K562 (cell line): Measurements from ENCODE around the gene PPOX. TPM values are rescaled to one million over a fixed set of nuclear protein-coding genes. Genes with fewer than 3 reads are reported as not detected.
A peak's percentile ranks its signal among the peaks of the same experiment; 100 is the strongest.

Experiments
- CBX2 ChIP-seq: fragments of 200-600 bp; sonication (generic); IDR thresholded peaks from one replicate; pipeline ENCODE4 v1.6.1; 2012; ENCODE audit warnings: mild to moderate bottlenecking, low read length, inconsistent platforms; ENCODE audit not compliant: insufficient read depth, poor library complexity, severe bottlenecking
- COPS2 ChIP-seq: fragments of 450-650 bp; conservative IDR thresholded peaks from 2 replicates; pipeline ENCODE4 v1.6.1; 2016; ENCODE audit warnings: mild to moderate bottlenecking, moderate library complexity
- DACH1 ChIP-seq: fragments of 450-650 bp; IDR thresholded peaks from 2 replicates; pipeline ENCODE4 v1.6.1; 2018; ENCODE audit not compliant: partially characterized antibody
- EHMT2 ChIP-seq: fragments of 450-650 bp; IDR thresholded peaks from 2 replicates; pipeline ENCODE4 v1.6.1; 2018; ENCODE audit warnings: antibody characterized with exemption
- ELF4 ChIP-seq: fragments of 450-650 bp; formaldehyde crosslinking; IDR thresholded peaks from 2 replicates; pipeline ENCODE4 v1.4.0; 2022; ENCODE audit warnings: missing genetic modification characterization
- HNRNPK ChIP-seq: fragments of 200-400 bp; formaldehyde crosslinking; IDR thresholded peaks from one replicate; pipeline ENCODE4 v1.6.1; 2018; ENCODE audit warnings: mild to moderate bottlenecking, low read depth, low read length; ENCODE audit not compliant: poor library complexity, severe bottlenecking
- KDM5B ChIP-seq: fragments of 200-600 bp; sonication (generic); IDR thresholded peaks from 2 replicates; pipeline ENCODE4 v1.6.1; 2012; ENCODE audit warnings: low read depth, mild to moderate bottlenecking, moderate library complexity, low read length, control low read depth, inconsistent platforms; ENCODE audit not compliant: insufficient replicate concordance
- MCM3 ChIP-seq: fragments of 450-650 bp; IDR thresholded peaks from 2 replicates; pipeline ENCODE4 v1.6.1; 2016
- NFATC3 ChIP-seq: fragments of 450-650 bp; IDR thresholded peaks from 2 replicates; pipeline ENCODE4 v1.6.1; 2017; ENCODE audit warnings: mild to moderate bottlenecking
- PHF21A ChIP-seq: fragments of 450-650 bp; IDR thresholded peaks from 2 replicates; pipeline ENCODE4 v1.6.1; 2017; ENCODE audit warnings: low read depth, borderline replicate concordance
- PML ChIP-seq: IDR thresholded peaks from 2 replicates; pipeline ENCODE4 v1.6.1; 2012; ENCODE audit warnings: low read length, inconsistent platforms
- PRMT5 ChIP-seq: sonication (generic); formaldehyde crosslinking; IDR thresholded peaks from 2 replicates; pipeline ENCODE4 v1.5.0; 2020; ENCODE audit warnings: missing genetic modification reagents
- SIN3B ChIP-seq: fragments of 450-650 bp; IDR thresholded peaks from 2 replicates; pipeline ENCODE4 v1.6.1; 2017; ENCODE audit warnings: low read depth, mild to moderate bottlenecking, moderate library complexity
- SP1 ChIP-seq: sonication (generic); formaldehyde crosslinking; IDR thresholded peaks from 2 replicates; pipeline ENCODE4 v1.8.1; 2022; ENCODE audit warnings: mild to moderate bottlenecking, missing genetic modification reagents
- SRSF1 ChIP-seq: fragments of 200-400 bp; formaldehyde crosslinking; IDR thresholded peaks from 2 replicates; pipeline ENCODE4 v1.6.1; 2017; ENCODE audit warnings: mild to moderate bottlenecking, low read depth, low read length, moderate library complexity
- TBP ChIP-seq: optimal IDR thresholded peaks from 2 replicates; pipeline ENCODE3; 2011; ENCODE audit warnings: low read depth, low read length, improper control_type of control experiment
- polyA plus RNA-seq, 8 experiments: library from polyadenylated mRNA; depleted of rRNA in 4 of 8; stranded (reverse) in 5 of 8; unstranded in 3 of 8; fragments of >200 nt; fragmentation: Nextera tagmentation in 2 of 8; fragmentation: Illumina TruSeq in 1 of 8; extraction: Ambion mirVana in 2 of 8; extraction: Trizol in 1 of 8; gene quantifications; 2 replicates each; pipeline versions ENCODE4 v1.2.1 to v1.2.3, GENCODE V29; 2011 to 2014; ENCODE audit warnings: inconsistent platforms in 1 of 8, missing spikeins in 1 of 8
- total RNA-seq, 7 experiments: library from RNA; depleted of rRNA in 6 of 7; stranded (reverse); fragments of >200 nt in 6 of 7; fragmentation: Illumina TruSeq in 2 of 7; extraction: Trizol in 2 of 7; gene quantifications; 2 replicates each; pipeline versions ENCODE4 v1.2.1 to v1.2.3, GENCODE V29; 2011 to 2021; ENCODE audit warnings: low replicate concordance in 1 of 7
- TF ChIP-seq, protein P1 (sequence below), 2 experiments: fragments of 450-650 bp; IDR thresholded peaks; 2 replicates each; pipeline ENCODE4 v1.6.1; 2016
- TF ChIP-seq, protein P2 (sequence below): sonication (generic); formaldehyde crosslinking; IDR thresholded peaks from 2 replicates; pipeline ENCODE4 v1.8.0; 2022; ENCODE audit warnings: missing genetic modification reagents, mild to moderate bottlenecking, moderate library complexity, borderline replicate concordance
- TF ChIP-seq, protein P3 (sequence below): IDR thresholded peaks from 2 replicates; pipeline ENCODE4 v1.6.1; 2016; ENCODE audit warnings: missing genetic modification characterization, missing compliant biosample characterization
- TF ChIP-seq, protein P4 (sequence below): fragments of 450-650 bp; conservative IDR thresholded peaks from 2 replicates; pipeline ENCODE4 v1.6.1; 2016; ENCODE audit warnings: missing genetic modification characterization, low read depth, mild to moderate bottlenecking, missing compliant biosample characterization, moderate library complexity
- TF ChIP-seq, protein P5 (sequence below): fragments of 250-450 bp; sonication (Bioruptor Pico); IDR thresholded peaks from 2 replicates; pipeline ENCODE4 v1.4.0; 2020; ENCODE audit warnings: mild to moderate bottlenecking, moderate library complexity

PPOX gene
- total and polyA plus RNA-seq, 9 of the 15 experiments (the other 6 are each of a cell fraction or from before 2014, with no cell fraction given), result 17.0 to 57.1 (median 38.9) TPM

DNA sequence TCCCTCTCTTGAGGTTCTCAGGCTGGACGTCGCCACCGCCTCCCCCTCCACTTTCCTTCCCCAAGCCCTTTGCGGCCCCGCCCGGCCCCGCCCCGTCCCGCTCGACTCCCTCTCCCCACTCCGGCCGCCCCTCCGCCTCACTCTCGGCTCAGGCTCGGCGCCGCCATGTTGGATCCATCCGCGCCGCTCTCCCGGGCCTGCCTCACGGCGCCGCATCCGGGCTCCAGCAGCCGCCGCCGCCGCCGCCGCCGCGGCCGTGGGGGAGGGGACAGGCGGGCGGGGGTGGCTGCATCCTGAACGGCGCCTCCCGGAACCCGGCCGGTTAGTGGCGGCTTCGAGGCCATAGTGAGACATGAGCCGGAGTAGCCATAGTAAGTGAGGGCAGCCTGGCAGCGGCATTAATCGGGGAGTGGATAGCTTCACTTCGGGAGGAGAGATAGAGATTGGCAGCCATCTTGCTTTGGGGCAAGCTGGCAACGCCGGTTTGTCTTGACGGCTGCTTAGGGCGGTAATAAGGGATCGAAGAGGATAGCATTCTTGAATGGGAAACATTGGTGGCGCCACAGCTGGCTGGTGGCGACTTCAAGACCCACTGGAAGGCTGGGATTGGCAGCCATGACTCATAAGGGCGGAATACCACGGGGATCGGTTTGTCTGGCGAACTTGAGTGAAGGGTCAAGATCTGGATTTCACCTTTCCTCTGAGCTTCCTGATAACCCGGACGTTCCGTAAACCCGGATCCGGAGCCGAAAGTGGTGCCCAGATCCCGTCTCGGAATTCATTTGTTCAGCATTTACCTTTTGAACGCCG is 33.6 kb upstream of the PPOX start, which contains the start of gene DEDD (continued):
- TF ChIP-seq PHF21A, result no peak
- TF ChIP-seq EHMT2, result peak; percentile 29; the same call in 1 of the 2 replicates
- TF ChIP-seq, protein P1, sequence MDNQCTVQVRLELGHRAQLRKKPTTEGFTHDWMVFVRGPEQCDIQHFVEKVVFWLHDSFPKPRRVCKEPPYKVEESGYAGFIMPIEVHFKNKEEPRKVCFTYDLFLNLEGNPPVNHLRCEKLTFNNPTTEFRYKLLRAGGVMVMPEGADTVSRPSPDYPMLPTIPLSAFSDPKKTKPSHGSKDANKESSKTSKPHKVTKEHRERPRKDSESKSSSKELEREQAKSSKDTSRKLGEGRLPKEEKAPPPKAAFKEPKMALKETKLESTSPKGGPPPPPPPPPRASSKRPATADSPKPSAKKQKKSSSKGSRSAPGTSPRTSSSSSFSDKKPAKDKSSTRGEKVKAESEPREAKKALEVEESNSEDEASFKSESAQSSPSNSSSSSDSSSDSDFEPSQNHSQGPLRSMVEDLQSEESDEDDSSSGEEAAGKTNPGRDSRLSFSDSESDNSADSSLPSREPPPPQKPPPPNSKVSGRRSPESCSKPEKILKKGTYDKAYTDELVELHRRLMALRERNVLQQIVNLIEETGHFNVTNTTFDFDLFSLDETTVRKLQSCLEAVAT (IDR thresholded peaks at IDR 0.05), result no peak
- TF ChIP-seq, protein P2, sequence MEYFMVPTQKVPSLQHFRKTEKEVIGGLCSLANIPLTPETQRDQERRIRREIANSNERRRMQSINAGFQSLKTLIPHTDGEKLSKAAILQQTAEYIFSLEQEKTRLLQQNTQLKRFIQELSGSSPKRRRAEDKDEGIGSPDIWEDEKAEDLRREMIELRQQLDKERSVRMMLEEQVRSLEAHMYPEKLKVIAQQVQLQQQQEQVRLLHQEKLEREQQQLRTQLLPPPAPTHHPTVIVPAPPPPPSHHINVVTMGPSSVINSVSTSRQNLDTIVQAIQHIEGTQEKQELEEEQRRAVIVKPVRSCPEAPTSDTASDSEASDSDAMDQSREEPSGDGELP (CRISPR knock-in tag), result peak; percentile 96
- TF ChIP-seq TBP, result peak; percentile 63
- TF ChIP-seq HNRNPK, result no peak
- no peak for TF ChIP-seq DACH1
- no peak for TF ChIP-seq MCM3
- TF ChIP-seq, protein P3, sequence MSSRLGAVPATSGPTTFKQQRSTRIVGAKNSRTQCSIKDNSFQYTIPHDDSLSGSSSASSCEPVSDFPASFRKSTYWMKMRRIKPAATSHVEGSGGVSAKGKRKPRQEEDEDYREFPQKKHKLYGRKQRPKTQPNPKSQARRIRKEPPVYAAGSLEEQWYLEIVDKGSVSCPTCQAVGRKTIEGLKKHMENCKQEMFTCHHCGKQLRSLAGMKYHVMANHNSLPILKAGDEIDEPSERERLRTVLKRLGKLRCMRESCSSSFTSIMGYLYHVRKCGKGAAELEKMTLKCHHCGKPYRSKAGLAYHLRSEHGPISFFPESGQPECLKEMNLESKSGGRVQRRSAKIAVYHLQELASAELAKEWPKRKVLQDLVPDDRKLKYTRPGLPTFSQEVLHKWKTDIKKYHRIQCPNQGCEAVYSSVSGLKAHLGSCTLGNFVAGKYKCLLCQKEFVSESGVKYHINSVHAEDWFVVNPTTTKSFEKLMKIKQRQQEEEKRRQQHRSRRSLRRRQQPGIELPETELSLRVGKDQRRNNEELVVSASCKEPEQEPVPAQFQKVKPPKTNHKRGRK, result no peak
- TF ChIP-seq SP1 (CRISPR knock-in tag), result peak; percentile 51; the same call in 1 of the 2 replicates
- no peak for TF ChIP-seq SRSF1
- peak; percentile 77 for TF ChIP-seq SIN3B
- TF ChIP-seq PML, result no peak
- no peak for TF ChIP-seq PRMT5 (CRISPR knock-in tag)
- TF ChIP-seq, protein P4, sequence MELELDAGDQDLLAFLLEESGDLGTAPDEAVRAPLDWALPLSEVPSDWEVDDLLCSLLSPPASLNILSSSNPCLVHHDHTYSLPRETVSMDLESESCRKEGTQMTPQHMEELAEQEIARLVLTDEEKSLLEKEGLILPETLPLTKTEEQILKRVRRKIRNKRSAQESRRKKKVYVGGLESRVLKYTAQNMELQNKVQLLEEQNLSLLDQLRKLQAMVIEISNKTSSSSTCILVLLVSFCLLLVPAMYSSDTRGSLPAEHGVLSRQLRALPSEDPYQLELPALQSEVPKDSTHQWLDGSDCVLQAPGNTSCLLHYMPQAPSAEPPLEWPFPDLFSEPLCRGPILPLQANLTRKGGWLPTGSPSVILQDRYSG, result peak; percentile 85; the same call in 1 of the 2 replicates
- no peak for TF ChIP-seq CBX2
- no peak for TF ChIP-seq KDM5B
- TF ChIP-seq COPS2, result no peak
- TF ChIP-seq, protein P5, sequence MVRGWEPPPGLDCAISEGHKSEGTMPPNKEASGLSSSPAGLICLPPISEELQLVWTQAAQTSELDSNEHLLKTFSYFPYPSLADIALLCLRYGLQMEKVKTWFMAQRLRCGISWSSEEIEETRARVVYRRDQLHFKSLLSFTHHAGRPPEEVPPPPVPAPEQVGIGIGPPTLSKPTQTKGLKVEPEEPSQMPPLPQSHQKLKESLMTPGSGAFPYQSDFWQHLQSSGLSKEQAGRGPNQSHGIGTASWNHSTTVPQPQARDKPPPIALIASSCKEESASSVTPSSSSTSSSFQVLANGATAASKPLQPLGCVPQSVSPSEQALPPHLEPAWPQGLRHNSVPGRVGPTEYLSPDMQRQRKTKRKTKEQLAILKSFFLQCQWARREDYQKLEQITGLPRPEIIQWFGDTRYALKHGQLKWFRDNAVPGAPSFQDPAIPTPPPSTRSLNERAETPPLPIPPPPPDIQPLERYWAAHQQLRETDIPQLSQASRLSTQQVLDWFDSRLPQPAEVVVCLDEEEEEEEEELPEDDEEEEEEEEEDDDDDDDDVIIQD, result no peak
- TF ChIP-seq NFATC3, result peak; percentile 13; the same call in 1 of the 2 replicates
- TF ChIP-seq ELF4 (CRISPR knock-in tag), result no peak
